H1 (cell line): ENCODE measurements around the gene NPAS4. TPM values are rescaled to one million over a fixed set of nuclear protein-coding genes. Genes with fewer than 3 reads are reported as not detected.

Experiments used
- CTCF ChIA-PET: fragments of 300-600 bp; sonication (Branson Sonifier 250); formaldehyde crosslinking; loops from one replicate; lab custom pipeline; 2021; ENCODE audit not compliant: partially characterized antibody; lab: Charles Lee
- POLR2A ChIA-PET: fragments of 300-600 bp; sonication (Branson Sonifier 250); formaldehyde crosslinking; loops from one replicate; lab custom pipeline; 2021; ENCODE audit warnings: inconsistent platforms; ENCODE audit not compliant: partially characterized antibody; lab: Charles Lee
- DNase-seq, 2 experiments: peaks; one replicate each; pipeline versions ENCODE4 v3.0.0 to v3.0.0-alpha.2; 2010 to 2022; ENCODE audit warnings: low spot score in 2 of 2, low read depth in 1 of 2, mixed read lengths in 1 of 2
- FAIRE-seq: peaks from 2 replicates; lab custom pipeline; 2011; peaks lifted over from hg19 to GRCh38; lab: Jason Lieb, UNC
- H2AFZ ChIP-seq: 2 replicates; pipeline ENCODE4 v1.8.1; 2012; ENCODE audit warnings: low read length, inconsistent platforms
- H2AK5ac ChIP-seq: 2 replicates; pipeline ENCODE4 v1.6.1; 2013; ENCODE audit warnings: low read depth, low read length
- H2BK120ac ChIP-seq: replicated peaks from 2 replicates; pipeline ENCODE3; 2013; ENCODE audit warnings: low read depth, low read length, inconsistent platforms
- H2BK12ac ChIP-seq: 2 replicates; pipeline ENCODE4 v1.6.1; 2013; ENCODE audit warnings: low read depth, low read length
- H2BK15ac ChIP-seq: 2 replicates; pipeline ENCODE4 v1.6.1; 2013; ENCODE audit warnings: low read length
- H2BK20ac ChIP-seq: 2 replicates; pipeline ENCODE4 v1.6.1; 2013; ENCODE audit warnings: low read length
- H2BK5ac ChIP-seq: 2 replicates; pipeline ENCODE4 v1.6.1; 2013; ENCODE audit warnings: low read depth, low read length
- H3K14ac ChIP-seq: 2 replicates; pipeline ENCODE4 v1.6.1; 2013; ENCODE audit warnings: inconsistent platforms; ENCODE audit not compliant: insufficient read length
- H3K18ac ChIP-seq: 2 replicates; pipeline ENCODE4 v1.6.1; 2013; ENCODE audit warnings: low read length; ENCODE audit errors: extremely low read depth
- H3K23ac ChIP-seq: 2 replicates; pipeline ENCODE4 v1.6.1; 2013; ENCODE audit warnings: inconsistent platforms; ENCODE audit not compliant: insufficient read length
- H3K23me2 ChIP-seq: 2 replicates; pipeline ENCODE4 v1.6.1; 2013; ENCODE audit warnings: low read depth, low read length
- H3K27ac ChIP-seq: 2 replicates; pipeline ENCODE4 v1.6.1; 2011; ENCODE audit warnings: low read depth, low read length, inconsistent platforms
- H3K27me3 ChIP-seq, 4 experiments: replicated peaks in 1 of 4; 1 replicate in 1 of 4; 2 replicates in 3 of 4; pipeline versions ENCODE4 v1.6.1 to v1.8.1; 2011 to 2013; ENCODE audit warnings: low read length in 3 of 4, mild to moderate bottlenecking in 3 of 4, inconsistent platforms in 2 of 4, mixed read lengths in 2 of 4, moderate library complexity in 1 of 4; ENCODE audit not compliant: control insufficient read depth in 3 of 4, insufficient read depth in 3 of 4; ENCODE audit errors: extremely low read depth in 1 of 4
- H3K36me3 ChIP-seq, 4 experiments: 2 replicates each; pipeline versions ENCODE4 v1.6.1 to v1.8.1; 2011 to 2013; ENCODE audit warnings: mild to moderate bottlenecking in 4 of 4, low read length in 3 of 4, moderate library complexity in 2 of 4, control low read depth in 1 of 4, inconsistent platforms in 1 of 4; ENCODE audit not compliant: insufficient read depth in 4 of 4, control insufficient read depth in 2 of 4
- H3K4ac ChIP-seq: replicated peaks from 2 replicates; pipeline ENCODE3; 2013; ENCODE audit warnings: low read length, low read depth, mixed read lengths, inconsistent platforms; ENCODE audit not compliant: insufficient read length
- H3K4me1 ChIP-seq, 4 experiments: replicated peaks in 1 of 4; 1 replicate in 1 of 4; 2 replicates in 3 of 4; pipeline versions ENCODE4 v1.6.1 to v1.8.1; 2011 to 2013; ENCODE audit warnings: low read length in 3 of 4, inconsistent platforms in 2 of 4, mixed read lengths in 1 of 4; ENCODE audit not compliant: insufficient read depth in 4 of 4, control insufficient read depth in 3 of 4
- H3K4me2 ChIP-seq, 2 experiments: 2 replicates each; pipeline versions ENCODE4 v1.6.1 to v1.8.1; 2011 to 2013; ENCODE audit warnings: low read depth in 2 of 2, low read length in 2 of 2, control low read depth in 1 of 2, inconsistent platforms in 1 of 2, mild to moderate bottlenecking in 1 of 2; ENCODE audit not compliant: insufficient read depth in 1 of 2
- H3K4me3 ChIP-seq, 4 experiments: fragments of 200-600, 300-600 bp in 1 of 4; sonication (generic), shearing (Covaris generic), sonication (Bioruptor Twin) in 1 of 4; 2 replicates each; pipeline versions ENCODE4 v1.5.1 to v1.8.1; 2011 to 2016; ENCODE audit warnings: low read length in 4 of 4, low read depth in 3 of 4, control low read depth in 2 of 4, inconsistent platforms in 2 of 4, mild to moderate bottlenecking in 2 of 4, mixed read lengths in 1 of 4, moderate library complexity in 1 of 4; ENCODE audit not compliant: insufficient read depth in 2 of 4; ENCODE audit errors: extremely low read depth in 1 of 4
- H3K56ac ChIP-seq: replicated peaks from 2 replicates; pipeline ENCODE3; 2013; ENCODE audit warnings: low read depth, mild to moderate bottlenecking, mixed read lengths, low read length, inconsistent platforms; ENCODE audit not compliant: insufficient read length
- H3K79me1 ChIP-seq: 2 replicates; pipeline ENCODE4 v1.6.1; 2013; ENCODE audit warnings: low read depth, low read length, control low read depth
- H3K79me2 ChIP-seq, 2 experiments: 2 replicates each; pipeline versions ENCODE4 v1.6.1 to v1.8.1; 2012 to 2013; ENCODE audit warnings: low read length in 2 of 2, mild to moderate bottlenecking in 2 of 2, inconsistent platforms in 1 of 2; ENCODE audit not compliant: insufficient read depth in 2 of 2, control insufficient read depth in 1 of 2
- H3K9ac ChIP-seq, 4 experiments: replicated peaks in 1 of 4; 1 replicate in 1 of 4; 2 replicates in 3 of 4; pipeline versions ENCODE4 v1.6.1 to v1.8.1; 2011 to 2013; ENCODE audit warnings: low read depth in 3 of 4, low read length in 3 of 4, control low read depth in 2 of 4, mild to moderate bottlenecking in 2 of 4, moderate library complexity in 2 of 4, inconsistent platforms in 1 of 4; ENCODE audit errors: extremely low read depth in 1 of 4
- H3K9me3 ChIP-seq, 2 experiments: 2 replicates each; pipeline versions ENCODE4 v1.6.1 to v1.8.1; 2012 to 2013; ENCODE audit warnings: mild to moderate bottlenecking in 2 of 2, moderate library complexity in 2 of 2, control low read depth in 1 of 2, inconsistent platforms in 1 of 2, low read depth in 1 of 2, low read length in 1 of 2, mixed read lengths in 1 of 2; ENCODE audit not compliant: insufficient read depth in 2 of 2
- H4K20me1 ChIP-seq, 2 experiments: replicated peaks in 1 of 2; 2 replicates each; pipeline versions ENCODE3 to v1.8.1; 2011 to 2013; ENCODE audit warnings: inconsistent platforms in 2 of 2, low read length in 2 of 2, mild to moderate bottlenecking in 1 of 2; ENCODE audit not compliant: insufficient read depth in 2 of 2, control insufficient read depth in 1 of 2
- H4K5ac ChIP-seq: 2 replicates; pipeline ENCODE4 v1.6.1; 2013; ENCODE audit warnings: low read length, low read depth, mixed read lengths, inconsistent platforms; ENCODE audit not compliant: insufficient read length
- H4K8ac ChIP-seq: 2 replicates; pipeline ENCODE4 v1.8.0; 2013; ENCODE audit warnings: mild to moderate bottlenecking, moderate library complexity, low read length, inconsistent platforms; ENCODE audit not compliant: insufficient read depth; ENCODE audit errors: extremely low read depth
- H4K91ac ChIP-seq: replicated peaks from 2 replicates; pipeline ENCODE3; 2013; ENCODE audit warnings: low read length, mixed read lengths, inconsistent platforms; ENCODE audit not compliant: insufficient read length
- RFX5 ChIP-seq: IDR thresholded peaks from 2 replicates; pipeline ENCODE4 v1.6.1; 2011; ENCODE audit warnings: low read depth, low read length, improper control_type of control experiment, borderline replicate concordance
- WGBS, 2 experiments: shearing (Covaris generic) in 1 of 2; methylation state at CpG; one replicate each; pipeline versions ENCODE4 v1.1.6 to v1.1.7; 2013 to 2015; ENCODE audit warnings: low lambda C conversion rate in 2 of 2, mixed read lengths in 2 of 2, inconsistent platforms in 1 of 2, low coverage in 1 of 2, missing lambda C conversion rate in 1 of 2; ENCODE audit not compliant: insufficient replicate concordance in 2 of 2, insufficient coverage in 1 of 2, insufficient read length in 1 of 2; ENCODE audit errors: extremely low coverage in 1 of 2, missing lambda C conversion rate in 1 of 2; 5-methylcytosine and 5-hydroxymethylcytosine counted together
- polyA plus RNA-seq, 7 experiments: library from polyadenylated mRNA; depleted of rRNA in 3 of 7; stranded (reverse) in 5 of 7; unstranded in 2 of 7; fragments of >200 nt in 5 of 7; fragments of 200-250 nt in 2 of 7; gene quantifications; 1 replicate in 5 of 7; 2 replicates in 1 of 7; 4 replicates in 1 of 7; pipeline versions ENCODE4 v1.2.1 to v1.2.3, GENCODE V29; 2011 to 2013; ENCODE audit warnings: missing spikeins in 2 of 7, mixed read lengths in 2 of 7
- total RNA-seq: library from RNA; stranded (reverse); fragmentation: NEBNext Ultra II Directional; extraction: Animal tissue kit (Norgen Biotek cat#: 25700); gene quantifications from 2 replicates; pipeline ENCODE4 v1.2.1, GENCODE V29; 2021

NPAS4 gene
- total and polyA plus RNA-seq, 2 of the 8 experiments (the other 6 are each of a cell fraction or from before 2014, with no cell fraction given): 0.73 to 0.99 TPM

- peaks cover 5% of the 10 kb centered on the region; the same call in 1 of the 2 replicates for H3K23me2 ChIP-seq
- peaks cover 4 to 15% (median 6%) of the 10 kb centered on the region in 4 experiments for H3K4me1 ChIP-seq
- H2BK15ac ChIP-seq: no peak overlapping the region
- H2AK5ac ChIP-seq: no peak overlapping the region
- no peak overlapping the region for H3K4me3 ChIP-seq
- H3K9ac ChIP-seq: no peak overlapping the region
- no peak overlapping the region for H2BK20ac ChIP-seq
- ChIA-PET POLR2A (interaction anchor here (0.6 to 1.2 kb wide), 4 partner anchors 14 to 145 kb away, joined by 3 read pairs; partner anchors contain the start of gene RBM14), CTCF (interaction anchor here (1.2 to 2.0 kb wide), 4 partner anchors 32 to 109 kb away, joined by 3 to 8 read pairs (median 3); no protein-coding TSS in a partner anchor)
- H3K36me3 ChIP-seq: no peaks in the 10 kb centered on the region; a peak in 2 of 8 replicates
- no peak overlapping the region for H3K18ac ChIP-seq
- no peak overlapping the region for H2AFZ ChIP-seq
- no peak overlapping the region for H4K5ac ChIP-seq
- H3K4ac ChIP-seq: no peak overlapping the region
- peaks cover 2% of the 10 kb centered on the region in 2 experiments for H4K20me1 ChIP-seq
- TF ChIP-seq RFX5: no peak
- H3K4me2 ChIP-seq: no peak overlapping the region
- H2BK5ac ChIP-seq: no peak overlapping the region
- no peak overlapping the region for H2BK12ac ChIP-seq
- FAIRE-seq (no peak), DNase-seq (no peak)
- H3K23ac ChIP-seq: no peak overlapping the region
- no peak overlapping the region for H4K8ac ChIP-seq
- no peak overlapping the region for H3K27ac ChIP-seq
- H3K9me3 ChIP-seq: no peaks in the 10 kb centered on the region
- H3K14ac ChIP-seq: no peak overlapping the region
- no peaks in the 10 kb centered on the region; a peak in 1 of 7 replicates for H3K27me3 ChIP-seq
- WGBS, 2 experiments: 92% methylated on average over 9 of the region's 9 CpGs; no CpG with 5 or more reads in 1 of the 2 experiments
- no peak overlapping the region for H2BK120ac ChIP-seq
- no peaks in the 10 kb centered on the region for H3K79me1 ChIP-seq
- no peak overlapping the region for H3K56ac ChIP-seq
- H3K79me2 ChIP-seq: no peaks in the 10 kb centered on the region
- no peak overlapping the region for H4K91ac ChIP-seq
These were observed 51.2 kb downstream of the NPAS4 start for GRCh38 chr11:66472054-66472453.
